ENCODE measurements around the gene PLIN1. TPM values are rescaled to one million over a fixed set of nuclear protein-coding genes. Genes with fewer than 3 reads are reported as not detected.

Gene PLIN1
- total RNA-seq, 1 donor from 2014 or later, result 119 TPM

GRCh38 chr15:89628806-89629715 is 50.1 kb downstream of the PLIN1 start:
- no peak for DNase-seq

GRCh38 chr15:89628301-89628700 is 50.9 kb downstream of the PLIN1 start:
- DNase-seq, result no peak

GRCh38 chr15:89627256-89627970 is 51.8 kb downstream of the PLIN1 start:
- DNase-seq, result no peak

GRCh38 chr15:89625716-89626115 is 53.5 kb downstream of the PLIN1 start:
- no peak for DNase-seq

- DNase-seq, result no peak
Observed at GRCh38 chr15:89623165-89623564, 56.0 kb downstream of the PLIN1 start.

- no peak for DNase-seq
Observed at GRCh38 chr15:89621547-89621946, 57.6 kb downstream of the PLIN1 start.

- DNase-seq, result no peak
Observed at GRCh38 chr15:89616228-89616627, 62.9 kb downstream of the PLIN1 start.

GRCh38 chr15:89615135-89615534 is 64.0 kb downstream of the PLIN1 start:
- no peak for DNase-seq

Small RNA genes within 50 kb of the gene (small RNA-seq; reads per million reads assigned to genes)
- gene RNU6-132P (ENCODE audit: low replicate concordance), result not detected

Other genes with a start within 250 kb of the PLIN1 start
- gene RHCG, start 182.8 kb downstream of the PLIN1 start, total RNA-seq, result 13.3 TPM
- 2.4 TPM for gene TICRR, start 103.9 kb downstream of the PLIN1 start, total RNA-seq
- gene KIF7, start 23.9 kb downstream of the PLIN1 start, total RNA-seq, result 7.0 TPM
- gene PEX11A, start 11.4 kb upstream of the PLIN1 start, total RNA-seq, result 10.7 TPM
- gene WDR93, start 11.4 kb upstream of the PLIN1 start, total RNA-seq, result 0.20 TPM
- gene MESP1, start 71.9 kb upstream of the PLIN1 start, total RNA-seq, result 1.6 TPM
- gene MESP2, start 97.0 kb upstream of the PLIN1 start, total RNA-seq, result 0.30 TPM
- 9.4 TPM for gene ANPEP, start 135.5 kb upstream of the PLIN1 start, total RNA-seq
- gene AP3S2, start 214.6 kb upstream of the PLIN1 start, total RNA-seq, result 34.5 TPM
- gene ARPIN, start 233.6 kb upstream of the PLIN1 start, total RNA-seq, result 14.2 TPM

Measured in skin of body (tissue), 3 donors.